Lung (tissue), 12 donors: ENCODE measurements around the gene STAC2. TPM values are rescaled to one million over a fixed set of nuclear protein-coding genes. Genes with fewer than 3 reads are reported as not detected.

Experiments
- ATAC-seq: fragments of 200-7000 bp; cut with Tn5 transposase; one replicate; pipeline ENCODE4 v1.9.1; 2020; ENCODE audit warnings: moderate number of reproducible peaks; ENCODE audit not compliant: insufficient read depth, low FRiP score
- DNase-seq, 3 donors: peaks; one replicate each; pipeline ENCODE4 v3.0.0-alpha.2; 2013 to 2017
- H3K27ac ChIP-seq, 2 donors: one replicate each; pipeline ENCODE4 v1.5.1; 2013; ENCODE audit warnings: mild to moderate bottlenecking in 2 of 2, moderate library complexity in 2 of 2, control low read depth in 1 of 2, inconsistent platforms in 1 of 2, low read depth in 1 of 2, low read length in 1 of 2
- H3K27me3 ChIP-seq, 3 donors: one replicate each; pipeline ENCODE4 v1.5.1; 2013; ENCODE audit warnings: low read length in 2 of 3; ENCODE audit not compliant: control insufficient read depth in 3 of 3, insufficient read depth in 3 of 3
- H3K36me3 ChIP-seq, 4 donors: one replicate each; pipeline ENCODE4 v1.5.1; 2013; ENCODE audit warnings: low read length in 4 of 4, mild to moderate bottlenecking in 1 of 4, moderate library complexity in 1 of 4; ENCODE audit not compliant: control insufficient read depth in 4 of 4, insufficient read depth in 4 of 4
- H3K4me1 ChIP-seq, 5 donors: one replicate each; pipeline ENCODE4 v1.5.1; 2013; ENCODE audit warnings: low read length in 5 of 5, mild to moderate bottlenecking in 2 of 5, moderate library complexity in 1 of 5; ENCODE audit not compliant: control insufficient read depth in 5 of 5, insufficient read depth in 5 of 5
- H3K4me3 ChIP-seq: one replicate; pipeline ENCODE4 v1.5.1; 2013; ENCODE audit warnings: mild to moderate bottlenecking, control low read depth, moderate library complexity
- H3K9ac ChIP-seq, 2 donors: one replicate each; pipeline ENCODE4 v1.5.1; 2013; ENCODE audit warnings: low read length in 2 of 2, control low read depth in 1 of 2; ENCODE audit not compliant: insufficient read depth in 1 of 2
- H3K9me3 ChIP-seq, 4 donors: one replicate each; pipeline ENCODE4 v1.5.1; 2013; ENCODE audit warnings: low read length in 3 of 4, mild to moderate bottlenecking in 1 of 4, moderate library complexity in 1 of 4; ENCODE audit not compliant: control insufficient read depth in 4 of 4, insufficient read depth in 3 of 4
- CTCF ChIP-seq: IDR thresholded peaks from 2 replicates; pipeline ENCODE4 v1.5.1; 2012; ENCODE audit warnings: mild to moderate bottlenecking; ENCODE audit errors: control extremely low read depth, extremely low read depth
- WGBS, 2 donors: extraction: QIAGEN DNeasy Blood & Tissue Kit; methylation state at CpG; one replicate each; pipeline ENCODE4 v1.1.7; 2013; 5-methylcytosine and 5-hydroxymethylcytosine counted together
- polyA plus RNA-seq, 2 donors: library from polyadenylated mRNA; stranded (reverse); fragments of 200-250 nt; gene quantifications; one replicate each; pipeline ENCODE4 v1.2.1, GENCODE V29; 2013
- total RNA-seq, 2 donors: library from RNA; depleted of rRNA in 1 of 2; stranded (reverse); fragments of >200 nt in 1 of 2; gene quantifications; one replicate each; pipeline ENCODE4 v1.2.1, GENCODE V29; 2014 to 2021
- donor health status: control.
- donor health status: control.
- donor health status: Bipolar disorder and iron deficiency.
- donor health status: healthy.
- donor health status: DM: yes; HTN: yes; CAD: no.

Gene STAC2
- total and polyA plus RNA-seq, 4 donors = 0.26 to 1.7 (median 0.42) TPM; not detected in 1

GRCh38 chr17:39173526-39174274 lies 52.0 kb downstream of the STAC2 start:
- TF ChIP-seq CTCF = no peak
- peaks cover 0 to 18% (median 7%) of the 10 kb centered on the region in 4 donors for H3K36me3 ChIP-seq
- WGBS, 2 donors = 65 to 80% methylated on average over 10 of the region's 10 CpGs
- DNase-seq (no peak), ATAC-seq (no peak)
- H3K27me3 ChIP-seq = no peaks in the 10 kb centered on the region
- H3K9ac ChIP-seq = no peak overlapping the region
- no peak overlapping the region for H3K4me3 ChIP-seq
- no peaks in the 10 kb centered on the region for H3K9me3 ChIP-seq
- H3K4me1 ChIP-seq = no peaks in the 10 kb centered on the region
- no peak overlapping the region for H3K27ac ChIP-seq

GRCh38 chr17:39173080-39173479 lies 52.7 kb downstream of the STAC2 start:
- H3K9ac ChIP-seq = no peak overlapping the region

GRCh38 chr17:39171933-39172332 lies 53.8 kb downstream of the STAC2 start:
- peaks cover 0 to 8% (median 4%) of the 10 kb centered on the region in 4 donors for H3K36me3 ChIP-seq
- H3K4me3 ChIP-seq = no peak overlapping the region
- peaks cover 0 to 9% (median 0%) of the 10 kb centered on the region in 5 donors for H3K4me1 ChIP-seq
- no peak for TF ChIP-seq CTCF
- H3K27me3 ChIP-seq = no peaks in the 10 kb centered on the region
- H3K9ac ChIP-seq = no peak overlapping the region
- ATAC-seq (no peak), DNase-seq (no peak)
- 83 to 89% methylated on average over 5 of the region's 5 CpGs for WGBS, 2 donors
- no peak overlapping the region for H3K27ac ChIP-seq
- no peaks in the 10 kb centered on the region for H3K9me3 ChIP-seq

More at GRCh38 chr17:39173080-39173479, 52.7 kb downstream of the STAC2 start:
- DNase-seq (no peak), ATAC-seq (no peak)
- WGBS, 2 donors = 60 to 72% methylated on average over 5 of the region's 5 CpGs
- no peak for TF ChIP-seq CTCF
- Histone ChIP-seq H3K36me3 (peaks cover 0 to 18% (median 7%) of the 10 kb centered on the region in 4 donors), H3K27ac (no peak overlapping the region), H3K4me3 (no peak overlapping the region), H3K9me3 (no peaks in the 10 kb centered on the region), H3K4me1 (no peaks in the 10 kb centered on the region), H3K27me3 (no peaks in the 10 kb centered on the region)

- ATAC-seq (no peak), DNase-seq (no peak)
- no peak overlapping the region for H3K27ac ChIP-seq
- H3K9me3 ChIP-seq = no peaks in the 10 kb centered on the region
- H3K4me3 ChIP-seq = no peak overlapping the region
- H3K4me1 ChIP-seq = peaks cover 0 to 16% (median 3%) of the 10 kb centered on the region in 5 donors
- TF ChIP-seq CTCF = no peak
- H3K27me3 ChIP-seq = peaks cover 0 to 11% (median 0%) of the 10 kb centered on the region in 3 donors
- WGBS, 2 donors = 60 to 74% methylated on average over 6 of the region's 6 CpGs
- no peak overlapping the region for H3K9ac ChIP-seq
- peaks cover 0 to 6% (median 0%) of the 10 kb centered on the region in 4 donors for H3K36me3 ChIP-seq
Observed at GRCh38 chr17:39170558-39170957, 55.2 kb downstream of the STAC2 start.
